ENCODE results near the gene CXorf66. TPM values are rescaled to one million over a fixed set of nuclear protein-coding genes. Genes with fewer than 3 reads are reported as not detected.
A peak's percentile ranks its signal among the peaks of the same experiment; 100 is the strongest.

CXorf66 gene
- total and polyA plus RNA-seq, 9 of the 15 experiments (the other 6 are each of a cell fraction or from before 2014, with no cell fraction given): not detected

GRCh38 chrX:139932073-139932900 is 33.0 kb downstream of the CXorf66 start (continued):
- peak; percentile 89 for TF ChIP-seq HMGN3 (IDR thresholded peaks at IDR 0.05; ENCODE audit: borderline replicate concordance, extremely low read depth, insufficient read length, low read depth, low read length)
- 0 out of 2 replicates have a peak, but pooled peaks have one; percentile 9 for TF ChIP-seq ETS1 (conservative IDR thresholded peaks at IDR 0.05; ENCODE audit: control insufficient read depth, low read depth, low read length)
- no peak for TF ChIP-seq NBN (IDR thresholded peaks at IDR 0.05; ENCODE audit: low read depth)
- TF ChIP-seq CBX2 (IDR thresholded peaks at IDR 0.05; ENCODE audit: insufficient read depth, low read length, poor library complexity, severe bottlenecking): no peak
- TF ChIP-seq ZNF146 (CRISPR knock-in tag; IDR thresholded peaks at IDR 0.05; ENCODE audit: unreplicated experiment): no peak
- no peak for TF ChIP-seq PHB (CRISPR knock-in tag; IDR thresholded peaks at IDR 0.05)
- TF ChIP-seq ATF4 (CRISPR knock-in tag; IDR thresholded peaks at IDR 0.05): no peak
- peak; percentile 40; the same call in 1 of the 2 replicates for TF ChIP-seq TCF3 (CRISPR knock-in tag; IDR thresholded peaks at IDR 0.05)
- TF ChIP-seq SPI1 (IDR thresholded peaks at IDR 0.05; ENCODE audit: borderline replicate concordance, low read depth, low read length): no peak
- TF ChIP-seq SMAD4 (CRISPR knock-in tag; conservative IDR thresholded peaks at IDR 0.05): 0 out of 2 replicates have a peak, but pooled peaks have one; percentile 47
- no peak for TF ChIP-seq RAD51 (IDR thresholded peaks at IDR 0.05; ENCODE audit: borderline replicate concordance, low read depth)
- peak; percentile 72 for TF ChIP-seq CXXC5 (CRISPR knock-in tag; IDR thresholded peaks at IDR 0.05)
- no peak for TF ChIP-seq POLR2B (IDR thresholded peaks at IDR 0.05; ENCODE audit: low read depth, partially characterized antibody)
- TF ChIP-seq POLR2G (IDR thresholded peaks at IDR 0.05; ENCODE audit: low read depth, low read length): peak; percentile 89
- no peak for TF ChIP-seq TFAM (CRISPR knock-in tag; conservative IDR thresholded peaks at IDR 0.05)
- no peak for TF ChIP-seq ZNF778 (CRISPR knock-in tag; IDR thresholded peaks at IDR 0.05)
- TF ChIP-seq NFE2 (IDR thresholded peaks at IDR 0.05; ENCODE audit: low read depth): no peak
- no peak for TF ChIP-seq MCM5 (IDR thresholded peaks at IDR 0.05; ENCODE audit: low read depth)
- TF ChIP-seq KDM5B (IDR thresholded peaks at IDR 0.05; ENCODE audit: insufficient replicate concordance, low read depth, low read length): peak; percentile 33
- no peak for TF ChIP-seq HNRNPK (IDR thresholded peaks at IDR 0.05; ENCODE audit: low read depth, low read length, poor library complexity, severe bottlenecking)
- 0 out of 2 replicates have a peak, but pooled peaks have one; percentile 1 for TF ChIP-seq MBD2 (IDR thresholded peaks at IDR 0.05; ENCODE audit: borderline replicate concordance, low read depth)
- no peak for TF ChIP-seq NFXL1 (CRISPR knock-in tag; IDR thresholded peaks at IDR 0.05)
- no peak for TF ChIP-seq ZBTB49 (CRISPR knock-in tag; IDR thresholded peaks at IDR 0.05; ENCODE audit: borderline replicate concordance)
- no peak for TF ChIP-seq MEIS2 (IDR thresholded peaks at IDR 0.05; ENCODE audit: partially characterized antibody)
- TF ChIP-seq FUS (optimal IDR thresholded peaks at IDR 0.05; ENCODE audit: low read depth, low read length): no peak

Measured in K562 (cell line).